ENCODE results near the gene DAZ4.
"Not testable (repeated sequence)": the region's sequence is repeated elsewhere in the genome, so short reads cannot be mapped to it uniquely, and the experiment has no call there.

The DAZ4 gene, protein sequence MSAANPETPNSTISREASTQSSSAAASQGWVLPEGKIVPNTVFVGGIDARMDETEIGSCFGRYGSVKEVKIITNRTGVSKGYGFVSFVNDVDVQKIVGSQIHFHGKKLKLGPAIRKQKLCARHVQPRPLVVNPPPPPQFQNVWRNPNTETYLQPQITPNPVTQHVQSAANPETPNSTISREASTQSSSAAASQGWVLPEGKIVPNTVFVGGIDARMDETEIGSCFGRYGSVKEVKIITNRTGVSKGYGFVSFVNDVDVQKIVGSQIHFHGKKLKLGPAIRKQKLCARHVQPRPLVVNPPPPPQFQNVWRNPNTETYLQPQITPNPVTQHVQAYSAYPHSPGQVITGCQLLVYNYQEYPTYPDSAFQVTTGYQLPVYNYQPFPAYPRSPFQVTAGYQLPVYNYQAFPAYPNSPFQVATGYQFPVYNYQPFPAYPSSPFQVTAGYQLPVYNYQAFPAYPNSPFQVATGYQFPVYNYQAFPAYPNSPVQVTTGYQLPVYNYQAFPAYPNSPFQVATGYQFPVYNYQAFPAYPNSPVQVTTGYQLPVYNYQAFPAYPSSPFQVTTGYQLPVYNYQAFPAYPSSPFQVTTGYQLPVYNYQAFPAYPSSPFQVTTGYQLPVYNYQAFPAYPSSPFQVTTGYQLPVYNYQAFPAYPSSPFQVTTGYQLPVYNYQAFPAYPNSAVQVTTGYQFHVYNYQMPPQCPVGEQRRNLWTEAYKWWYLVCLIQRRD

DNA sequence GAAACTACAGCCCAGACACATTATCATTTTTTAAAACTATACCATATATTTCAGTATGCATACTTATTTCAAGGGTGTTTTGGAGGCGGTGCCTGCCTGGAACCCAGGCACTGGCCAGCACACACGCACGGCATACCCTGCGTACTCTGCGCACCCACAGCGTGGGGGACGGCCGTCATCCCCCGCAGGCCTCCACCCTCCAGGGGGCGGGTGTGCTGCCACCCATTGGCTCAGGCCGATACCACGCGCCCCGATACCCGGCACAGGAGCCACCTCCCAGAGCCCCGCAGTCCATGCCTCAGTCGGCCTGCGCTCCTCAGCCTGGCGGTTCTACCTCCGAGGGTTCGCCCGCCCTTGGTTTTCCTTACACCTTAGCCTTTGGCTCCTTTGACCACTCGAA is at the start of gene DAZ4:
TSS of gene DAZ4 (plus strand) at position 301 of the 400 bp plus-strand sequence. CDS start 208 bp downstream, outside the sequence.
- not testable (repeated sequence) for DNase-seq (ENCODE audit: low read depth)

DNA sequence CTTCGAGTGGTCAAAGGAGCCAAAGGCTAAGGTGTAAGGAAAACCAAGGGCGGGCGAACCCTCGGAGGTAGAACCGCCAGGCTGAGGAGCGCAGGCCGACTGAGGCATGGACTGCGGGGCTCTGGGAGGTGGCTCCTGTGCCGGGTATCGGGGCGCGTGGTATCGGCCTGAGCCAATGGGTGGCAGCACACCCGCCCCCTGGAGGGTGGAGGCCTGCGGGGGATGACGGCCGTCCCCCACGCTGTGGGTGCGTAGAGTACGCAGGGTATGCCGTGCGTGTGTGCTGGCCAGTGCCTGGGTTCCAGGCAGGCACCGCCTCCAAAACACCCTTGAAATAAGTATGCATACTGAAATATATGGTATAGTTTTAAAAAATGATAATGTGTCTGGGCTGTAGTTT is 20.4 kb upstream of the DAZ4 start, which contains the start of gene DAZ3:
TSS of gene DAZ3 (minus strand) at position 101 of the 400 bp plus-strand sequence. CDS start 208 bp downstream, outside the sequence.
- not testable (repeated sequence) for DNase-seq (ENCODE audit: low read depth)

DNA sequence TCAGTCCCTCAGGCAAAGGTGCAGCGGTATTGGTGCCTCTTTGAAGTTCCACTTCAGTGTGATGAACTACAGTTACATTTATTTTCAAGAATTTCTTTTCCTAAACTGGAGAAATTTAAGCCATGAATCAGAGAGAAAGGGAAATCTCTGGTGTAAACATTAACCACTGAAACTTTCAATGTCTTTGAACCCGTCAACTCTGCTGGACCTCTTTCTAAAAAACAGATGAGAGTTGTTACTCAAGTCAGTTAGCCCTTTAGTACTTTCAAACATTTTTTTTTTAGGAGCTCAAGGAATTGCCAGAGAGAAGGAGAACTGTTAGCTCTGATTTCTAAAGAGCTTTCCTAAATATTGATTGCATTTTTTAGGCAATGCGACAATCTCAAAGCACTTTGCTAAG is 11.9 kb upstream of the DAZ4 start:
- DNase-seq (ENCODE audit: low read depth): not testable (repeated sequence)

DNA sequence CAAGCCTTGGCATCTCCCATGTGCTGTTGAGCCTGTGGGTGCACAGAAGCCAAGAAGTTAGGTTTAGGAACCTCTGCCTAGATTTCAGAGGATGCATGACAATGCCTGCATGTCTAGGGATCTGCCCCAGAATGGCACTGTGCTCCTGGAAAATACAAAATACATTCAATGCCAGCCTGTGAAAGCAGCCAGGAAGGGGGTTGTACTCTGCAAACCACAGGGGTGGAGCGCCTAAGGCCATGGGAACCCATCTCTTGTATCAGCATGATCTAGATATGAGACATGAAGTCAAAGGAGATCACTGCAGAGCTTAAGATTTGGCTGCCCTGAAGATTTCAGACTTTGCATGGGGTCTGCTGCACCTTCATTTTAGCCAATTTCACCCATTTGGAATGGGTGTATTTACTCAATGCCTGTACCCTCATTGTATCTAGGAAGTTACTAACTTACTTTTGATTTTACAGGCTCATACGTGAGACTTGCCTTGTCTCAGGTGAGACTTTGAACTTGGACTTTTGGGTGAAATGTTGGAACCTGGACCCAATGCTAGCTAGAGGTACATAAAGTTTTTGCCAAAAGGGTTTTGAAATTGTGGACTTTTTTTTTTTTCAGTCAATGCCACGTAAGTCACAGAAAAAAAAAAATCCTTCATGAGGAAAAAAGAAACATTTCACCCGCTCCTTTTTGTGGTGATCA is 9.4 kb upstream of the DAZ4 start:
- DNase-seq (ENCODE audit: low read depth): not testable (repeated sequence)

DNA sequence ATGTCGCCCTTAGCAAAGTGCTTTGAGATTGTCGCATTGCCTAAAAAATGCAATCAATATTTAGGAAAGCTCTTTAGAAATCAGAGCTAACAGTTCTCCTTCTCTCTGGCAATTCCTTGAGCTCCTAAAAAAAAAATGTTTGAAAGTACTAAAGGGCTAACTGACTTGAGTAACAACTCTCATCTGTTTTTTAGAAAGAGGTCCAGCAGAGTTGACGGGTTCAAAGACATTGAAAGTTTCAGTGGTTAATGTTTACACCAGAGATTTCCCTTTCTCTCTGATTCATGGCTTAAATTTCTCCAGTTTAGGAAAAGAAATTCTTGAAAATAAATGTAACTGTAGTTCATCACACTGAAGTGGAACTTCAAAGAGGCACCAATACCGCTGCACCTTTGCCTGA is 8.7 kb upstream of the DAZ4 start:
- DNase-seq (ENCODE audit: low read depth): not testable (repeated sequence)
